K562 (cell line): ENCODE results near the gene SETD4. TPM values are rescaled to one million over a fixed set of nuclear protein-coding genes. Genes with fewer than 3 reads are reported as not detected.

ENCODE experiments used
- ARID2 ChIP-seq: fragments of 450-650 bp; IDR thresholded peaks from 2 replicates; pipeline ENCODE4 v1.6.1; 2017; ENCODE audit warnings: antibody characterized with exemption, mild to moderate bottlenecking
- ATF2 ChIP-seq: sonication (generic); formaldehyde crosslinking; IDR thresholded peaks from 2 replicates; pipeline ENCODE4 v1.8.1; 2022; ENCODE audit warnings: missing genetic modification reagents
- E2F3 ChIP-seq: fragments of 250-450 bp; sonication (Bioruptor Pico); IDR thresholded peaks from 2 replicates; pipeline ENCODE4 v1.4.0; 2020; ENCODE audit warnings: mild to moderate bottlenecking
- ELF1 ChIP-seq: fragments of 200-800 bp; sonication (Bioruptor generic); IDR thresholded peaks from 2 replicates; pipeline ENCODE4 v1.6.1; 2016; ENCODE audit warnings: missing genetic modification characterization, missing compliant biosample characterization
- EP400 ChIP-seq: fragments of 450-650 bp; IDR thresholded peaks from 2 replicates; pipeline ENCODE4 v1.6.1; 2017; ENCODE audit warnings: antibody characterized with exemption, mild to moderate bottlenecking, moderate library complexity
- FOXK2 ChIP-seq, 2 experiments: fragments of 450-650 bp; IDR thresholded peaks in 1 of 2; conservative IDR thresholded peaks in 1 of 2; 2 replicates each; pipeline ENCODE4 v1.6.1; 2016; ENCODE audit warnings: low read depth in 2 of 2, mild to moderate bottlenecking in 1 of 2
- KAT8 ChIP-seq: fragments of 450-650 bp; IDR thresholded peaks from 2 replicates; pipeline ENCODE4 v1.6.1; 2016; ENCODE audit warnings: low read depth, mild to moderate bottlenecking
- L3MBTL2 ChIP-seq: fragments of 450-650 bp; IDR thresholded peaks from 2 replicates; pipeline ENCODE4 v1.6.1; 2016; ENCODE audit warnings: mild to moderate bottlenecking, moderate library complexity
- MED1 ChIP-seq: sonication (generic); formaldehyde crosslinking; IDR thresholded peaks from 2 replicates; pipeline ENCODE4 v1.8.1; 2023; ENCODE audit warnings: missing genetic modification reagents, borderline replicate concordance
- MYC ChIP-seq, 2 experiments: fragments of 250-450 bp in 1 of 2; sonication (Bioruptor Pico) in 1 of 2; IDR thresholded peaks; 2 replicates each; pipeline versions ENCODE4 v1.5.1 to v1.6.1; 2012 to 2021; ENCODE audit warnings: low read depth in 2 of 2, borderline replicate concordance in 1 of 2, improper control_type of control experiment in 1 of 2, low read length in 1 of 2, mild to moderate bottlenecking in 1 of 2, moderate library complexity in 1 of 2
- NFRKB ChIP-seq: fragments of 450-650 bp; IDR thresholded peaks from 2 replicates; pipeline ENCODE4 v1.6.1; 2016; ENCODE audit warnings: low read depth
- PCBP2 ChIP-seq: fragments of 200-400 bp; formaldehyde crosslinking; IDR thresholded peaks from 2 replicates; pipeline ENCODE4 v1.6.1; 2018; ENCODE audit warnings: low read length, low read depth, mild to moderate bottlenecking, moderate library complexity; ENCODE audit not compliant: poor library complexity, severe bottlenecking
- PHF8 ChIP-seq: fragments of 200-600 bp; sonication (generic); IDR thresholded peaks from 2 replicates; pipeline ENCODE4 v1.6.1; 2012; ENCODE audit warnings: mixed run types, mild to moderate bottlenecking, inconsistent platforms, low read length, moderate library complexity, borderline replicate concordance
- RBBP5 ChIP-seq: fragments of 200-600 bp; sonication (generic); IDR thresholded peaks from 2 replicates; pipeline ENCODE4 v1.6.1; 2012; ENCODE audit warnings: borderline replicate concordance, mild to moderate bottlenecking, low read length, control low read depth, inconsistent platforms; ENCODE audit not compliant: insufficient read depth, poor library complexity, severe bottlenecking
- SMAD4 ChIP-seq: fragments of 250-450 bp; sonication (Bioruptor Pico); conservative IDR thresholded peaks from 2 replicates; pipeline ENCODE4 v1.8.0; 2021; ENCODE audit warnings: inconsistent platforms, mild to moderate bottlenecking, moderate library complexity
- SMC3 ChIP-seq: conservative IDR thresholded peaks from 2 replicates; pipeline ENCODE4 v1.6.1; 2011; ENCODE audit warnings: low read depth, low read length, improper control_type of control experiment; ENCODE audit not compliant: insufficient read depth
- ZNF766 ChIP-seq: fragments of 200-800 bp; sonication (Bioruptor generic); conservative IDR thresholded peaks from 2 replicates; pipeline ENCODE4 v1.6.1; 2016; ENCODE audit warnings: missing genetic modification characterization, missing compliant biosample characterization
- polyA plus RNA-seq, 8 experiments: library from polyadenylated mRNA; depleted of rRNA in 4 of 8; stranded (reverse) in 5 of 8; unstranded in 3 of 8; fragments of >200 nt; fragmentation: Nextera tagmentation in 2 of 8; fragmentation: Illumina TruSeq in 1 of 8; extraction: Ambion mirVana in 2 of 8; extraction: Trizol in 1 of 8; gene quantifications; 2 replicates each; pipeline versions ENCODE4 v1.2.1 to v1.2.3, GENCODE V29; 2011 to 2014; ENCODE audit warnings: inconsistent platforms in 1 of 8, missing spikeins in 1 of 8
- total RNA-seq, 7 experiments: library from RNA; depleted of rRNA in 6 of 7; stranded (reverse); fragments of >200 nt in 6 of 7; fragmentation: Illumina TruSeq in 2 of 7; extraction: Trizol in 2 of 7; gene quantifications; 2 replicates each; pipeline versions ENCODE4 v1.2.1 to v1.2.3, GENCODE V29; 2011 to 2021; ENCODE audit warnings: low replicate concordance in 1 of 7
- TF ChIP-seq, protein P1 (sequence below): fragments of 200-800 bp; sonication (Bioruptor generic); IDR thresholded peaks from 2 replicates; pipeline ENCODE4 v1.6.1; 2017; ENCODE audit warnings: missing genetic modification characterization, missing compliant biosample characterization
- TF ChIP-seq, protein P2 (sequence below), 2 experiments: IDR thresholded peaks; 2 replicates each; pipeline ENCODE4 v1.6.1; 2011; ENCODE audit warnings: borderline replicate concordance in 1 of 2, control low read depth in 1 of 2, low read depth in 1 of 2, low read length in 1 of 2, mild to moderate bottlenecking in 1 of 2, mixed read lengths in 1 of 2, moderate library complexity in 1 of 2; ENCODE audit not compliant: insufficient read depth in 1 of 2, insufficient read length in 1 of 2, poor library complexity in 1 of 2, severe bottlenecking in 1 of 2; ENCODE audit errors: extremely low read depth in 1 of 2
- TF ChIP-seq, protein P3 (sequence below): sonication (generic); formaldehyde crosslinking; IDR thresholded peaks from 2 replicates; pipeline ENCODE4 v1.8.1; 2023; ENCODE audit warnings: mild to moderate bottlenecking, missing genetic modification reagents

The SETD4 gene
- total and polyA plus RNA-seq, 9 of the 15 experiments (the other 6 are each of a cell fraction or from before 2014, with no cell fraction given) = 16.1 to 51.3 (median 25.7) TPM

DNA sequence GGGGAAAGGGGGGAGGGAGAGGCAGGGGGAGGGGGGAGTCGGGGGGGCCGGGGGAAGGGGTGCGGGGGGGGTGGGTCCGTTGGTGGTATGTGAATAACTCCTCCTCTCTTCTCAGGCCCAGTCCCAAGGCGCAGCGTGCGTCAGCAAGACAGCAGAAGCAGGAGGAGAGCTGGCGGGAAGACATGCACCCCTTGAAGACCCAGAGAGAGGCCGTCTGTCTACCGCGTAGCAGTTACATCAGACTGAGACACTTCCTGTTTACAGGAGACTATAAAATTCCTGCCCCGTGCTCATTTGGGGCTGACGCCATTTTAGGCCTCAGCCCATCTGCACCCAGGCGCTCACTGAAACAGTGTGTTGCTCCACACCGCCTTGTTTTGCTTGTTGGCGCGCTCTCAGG is 55.3 kb downstream of the SETD4 start (continued):
- TF ChIP-seq, protein P1, sequence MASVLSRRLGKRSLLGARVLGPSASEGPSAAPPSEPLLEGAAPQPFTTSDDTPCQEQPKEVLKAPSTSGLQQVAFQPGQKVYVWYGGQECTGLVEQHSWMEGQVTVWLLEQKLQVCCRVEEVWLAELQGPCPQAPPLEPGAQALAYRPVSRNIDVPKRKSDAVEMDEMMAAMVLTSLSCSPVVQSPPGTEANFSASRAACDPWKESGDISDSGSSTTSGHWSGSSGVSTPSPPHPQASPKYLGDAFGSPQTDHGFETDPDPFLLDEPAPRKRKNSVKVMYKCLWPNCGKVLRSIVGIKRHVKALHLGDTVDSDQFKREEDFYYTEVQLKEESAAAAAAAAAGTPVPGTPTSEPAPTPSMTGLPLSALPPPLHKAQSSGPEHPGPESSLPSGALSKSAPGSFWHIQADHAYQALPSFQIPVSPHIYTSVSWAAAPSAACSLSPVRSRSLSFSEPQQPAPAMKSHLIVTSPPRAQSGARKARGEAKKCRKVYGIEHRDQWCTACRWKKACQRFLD (CRISPR knock-in tag) = 0 out of 2 replicates have a peak, but pooled peaks have one; percentile 35
- TF ChIP-seq PCBP2 (no peak), ELF1 (peak; percentile 59; the same call in 1 of the 2 replicates), L3MBTL2 (peak; percentile 94), ARID2 (no peak), ZNF766 (CRISPR knock-in tag) (peak; percentile 33; the same call in 1 of the 2 replicates), PHF8 (peak; percentile 18; the same call in 1 of the 2 replicates), SMAD4 (CRISPR knock-in tag) (peak; percentile 84; the same call in 1 of the 2 replicates), ATF2 (CRISPR knock-in tag) (no peak), NFRKB (0 out of 2 replicates have a peak, but pooled peaks have one; percentile 32), KAT8 (no peak), FOXK2 (conservative IDR thresholded peaks at IDR 0.05 in 1 of 2, IDR thresholded peaks at IDR 0.05 in 1 of 2; ENCODE audit: low read depth in 2 of 2) (0 out of 4 replicates have a peak, but pooled peaks of 1 of the 2 experiments have one; percentile 36), SMC3 (no peak), MED1 (CRISPR knock-in tag) (no peak), EP400 (peak; percentile 66), E2F3 (CRISPR knock-in tag) (peak; percentile 54; the same call in 1 of the 2 replicates), RBBP5 (no peak), MYC (IDR thresholded peaks at IDR 0.05; ENCODE audit: low read depth, low read length) (peak; percentile 35; the same call in 1 of the 2 replicates), MYC (CRISPR knock-in tag; IDR thresholded peaks at IDR 0.05; ENCODE audit: borderline replicate concordance, low read depth) (no peak)
- TF ChIP-seq, protein P2, sequence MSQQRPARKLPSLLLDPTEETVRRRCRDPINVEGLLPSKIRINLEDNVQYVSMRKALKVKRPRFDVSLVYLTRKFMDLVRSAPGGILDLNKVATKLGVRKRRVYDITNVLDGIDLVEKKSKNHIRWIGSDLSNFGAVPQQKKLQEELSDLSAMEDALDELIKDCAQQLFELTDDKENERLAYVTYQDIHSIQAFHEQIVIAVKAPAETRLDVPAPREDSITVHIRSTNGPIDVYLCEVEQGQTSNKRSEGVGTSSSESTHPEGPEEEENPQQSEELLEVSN (IDR thresholded peaks at IDR 0.05; ENCODE audit: borderline replicate concordance in 1 of 2, extremely low read depth in 1 of 2, insufficient read depth in 1 of 2, insufficient read length in 1 of 2, low read depth in 1 of 2, low read length in 1 of 2, poor library complexity in 1 of 2, severe bottlenecking in 1 of 2) = peak; percentile 73 to 92
- TF ChIP-seq, protein P3, sequence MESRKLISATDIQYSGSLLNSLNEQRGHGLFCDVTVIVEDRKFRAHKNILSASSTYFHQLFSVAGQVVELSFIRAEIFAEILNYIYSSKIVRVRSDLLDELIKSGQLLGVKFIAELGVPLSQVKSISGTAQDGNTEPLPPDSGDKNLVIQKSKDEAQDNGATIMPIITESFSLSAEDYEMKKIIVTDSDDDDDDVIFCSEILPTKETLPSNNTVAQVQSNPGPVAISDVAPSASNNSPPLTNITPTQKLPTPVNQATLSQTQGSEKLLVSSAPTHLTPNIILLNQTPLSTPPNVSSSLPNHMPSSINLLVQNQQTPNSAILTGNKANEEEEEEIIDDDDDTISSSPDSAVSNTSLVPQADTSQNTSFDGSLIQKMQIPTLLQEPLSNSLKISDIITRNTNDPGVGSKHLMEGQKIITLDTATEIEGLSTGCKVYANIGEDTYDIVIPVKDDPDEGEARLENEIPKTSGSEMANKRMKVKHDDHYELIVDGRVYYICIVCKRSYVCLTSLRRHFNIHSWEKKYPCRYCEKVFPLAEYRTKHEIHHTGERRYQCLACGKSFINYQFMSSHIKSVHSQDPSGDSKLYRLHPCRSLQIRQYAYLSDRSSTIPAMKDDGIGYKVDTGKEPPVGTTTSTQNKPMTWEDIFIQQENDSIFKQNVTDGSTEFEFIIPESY = 0 out of 2 replicates have a peak, but pooled peaks have one; percentile 11
